Measurements from ENCODE around the gene ARMC12.
A peak's percentile ranks its signal among the peaks of the same experiment; 100 is the strongest.
"Not testable (repeated sequence)": the region's sequence is repeated elsewhere in the genome, so short reads cannot be mapped to it uniquely, and the experiment has no call there.

Gene ARMC12

DNA sequence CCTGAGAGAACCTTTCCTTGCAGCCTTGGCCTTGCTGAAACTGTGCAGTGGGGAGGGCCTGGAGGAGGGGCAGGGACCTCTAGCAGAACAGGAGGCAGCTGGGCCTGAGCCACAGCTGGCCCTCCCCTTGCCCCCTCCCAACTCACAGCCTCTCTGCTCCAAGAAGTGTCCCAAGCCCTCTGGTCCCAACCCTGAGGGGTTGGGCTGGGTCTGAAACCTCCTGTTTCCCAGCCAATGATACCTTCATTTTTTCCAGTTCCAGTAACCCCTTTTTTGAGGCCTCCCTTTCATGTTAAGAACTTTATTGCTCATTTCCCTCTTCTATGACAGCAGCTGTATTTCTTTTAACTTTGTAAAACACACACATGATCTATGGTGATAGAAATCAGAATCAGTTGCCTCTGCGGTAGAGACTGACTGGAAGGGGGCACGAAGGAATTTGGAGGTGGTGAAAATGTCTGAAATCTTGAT lies 17.9 kb upstream of the ARMC12 start:
- peak; percentile 73 for DNase-seq

DNA sequence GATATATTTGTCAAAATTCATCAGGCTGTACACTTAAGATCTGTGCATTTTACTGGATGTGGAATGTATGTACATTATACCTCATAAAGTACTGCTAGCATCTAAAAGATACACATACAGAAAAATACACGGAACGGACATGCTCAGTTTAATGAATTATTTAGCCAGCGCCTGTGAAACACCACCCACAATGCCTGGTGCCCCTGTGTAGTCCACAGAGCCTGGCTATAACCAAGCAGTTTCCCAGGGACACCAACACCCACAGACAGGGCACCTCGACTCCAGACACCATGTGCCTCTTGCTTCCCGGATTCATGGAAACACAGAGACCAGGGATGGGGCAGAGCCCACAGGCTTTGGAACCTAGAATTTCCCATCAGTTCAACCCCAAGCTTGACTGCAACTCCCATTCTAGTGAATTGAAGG lies 17.4 kb upstream of the ARMC12 start:
- no peak for DNase-seq

DNA sequence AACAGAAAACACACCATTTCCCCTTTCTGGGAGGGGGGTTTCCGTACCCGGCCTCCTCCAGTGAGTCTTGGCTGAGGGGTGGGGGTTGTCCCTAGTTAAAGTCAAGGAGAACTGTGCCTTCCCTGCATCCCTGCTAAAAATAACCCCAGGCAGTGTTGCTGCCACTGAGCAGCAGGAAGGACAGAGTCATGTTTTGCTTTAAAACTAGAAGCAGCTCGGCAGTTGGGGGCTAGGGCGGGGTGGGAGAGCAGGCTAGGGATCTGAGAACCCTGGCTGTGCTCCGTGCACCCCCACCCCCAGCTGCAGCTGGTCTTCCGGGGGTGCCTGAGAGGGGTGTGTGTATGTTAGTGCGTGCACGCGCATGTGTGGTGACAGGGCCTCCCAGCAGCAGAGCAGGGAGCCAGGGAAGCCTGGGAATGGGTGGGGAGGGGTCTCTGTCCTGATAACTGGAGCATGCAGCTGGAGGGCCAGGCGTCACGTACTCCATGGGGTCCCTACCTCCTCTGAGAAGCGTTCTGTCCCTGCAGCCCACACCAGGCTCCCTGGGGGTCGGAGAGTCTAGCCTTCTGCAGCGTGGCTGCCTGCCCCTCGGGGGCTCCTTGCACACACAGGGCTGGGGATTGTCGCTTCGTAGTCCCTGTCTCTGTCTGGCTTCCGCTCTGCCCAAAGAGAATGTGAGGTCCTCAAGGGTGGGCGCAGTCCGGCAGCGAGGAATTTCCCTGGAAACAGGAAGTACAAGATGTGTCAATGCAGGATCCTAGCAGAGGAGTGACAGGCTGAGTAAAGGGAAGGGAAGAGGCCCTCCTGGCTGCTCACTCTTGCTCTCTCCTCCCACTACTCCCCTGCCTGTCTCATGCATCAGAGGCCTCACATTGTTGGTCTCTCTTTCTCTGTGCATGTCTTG lies 16.8 kb upstream of the ARMC12 start:
- no peak for DNase-seq

DNA sequence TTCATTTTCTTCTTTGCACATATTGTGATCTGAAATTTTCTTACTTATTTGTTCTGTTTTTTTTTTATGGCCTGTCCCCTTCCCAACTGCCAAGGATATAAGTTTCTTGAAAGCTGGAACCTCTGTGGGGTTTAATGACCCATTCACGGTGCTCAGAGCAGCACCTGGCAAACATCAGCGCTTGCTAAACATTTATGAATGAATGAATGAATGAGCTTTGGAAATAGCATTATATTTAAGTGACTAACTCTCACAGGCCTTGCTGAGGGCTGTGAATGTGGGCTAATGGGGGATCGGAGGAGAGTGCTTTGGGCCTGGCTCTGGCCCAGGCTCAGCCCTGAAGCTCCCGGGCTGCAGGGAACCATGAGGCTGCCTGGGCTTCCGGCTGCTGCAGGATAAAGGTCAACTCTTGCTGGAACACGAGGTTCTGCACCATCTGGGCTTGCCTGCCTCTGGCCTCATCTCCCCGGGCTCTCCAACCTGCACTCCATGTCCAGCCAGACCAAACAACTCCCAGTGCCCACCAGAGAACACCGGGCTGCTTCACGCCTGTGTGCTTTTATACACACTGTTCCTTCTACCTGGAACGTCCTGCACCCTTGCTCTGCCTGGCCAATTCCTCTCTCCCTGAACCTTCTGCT lies 14.6 kb upstream of the ARMC12 start:
- no peak for DNase-seq

DNA sequence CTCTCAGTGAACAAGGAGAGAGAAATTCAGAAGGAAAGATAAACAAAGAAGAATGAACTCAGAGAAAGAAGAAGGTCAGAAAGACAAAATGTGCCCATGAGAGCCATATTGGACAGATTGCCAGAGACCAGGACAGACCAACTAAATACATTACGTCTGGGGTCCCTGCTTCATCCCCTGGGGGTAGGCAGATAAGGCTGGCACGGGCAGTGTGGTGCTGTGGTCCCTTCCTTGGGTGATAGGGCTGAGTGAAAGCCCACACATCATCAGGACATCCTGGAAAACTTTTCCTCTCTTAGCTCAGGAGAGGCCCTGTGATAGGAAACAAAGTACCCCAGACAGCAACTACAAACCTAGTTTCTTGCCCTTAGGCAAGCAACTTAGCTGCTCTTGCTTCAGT lies 13.2 kb upstream of the ARMC12 start:
- no peak for DNase-seq

DNA sequence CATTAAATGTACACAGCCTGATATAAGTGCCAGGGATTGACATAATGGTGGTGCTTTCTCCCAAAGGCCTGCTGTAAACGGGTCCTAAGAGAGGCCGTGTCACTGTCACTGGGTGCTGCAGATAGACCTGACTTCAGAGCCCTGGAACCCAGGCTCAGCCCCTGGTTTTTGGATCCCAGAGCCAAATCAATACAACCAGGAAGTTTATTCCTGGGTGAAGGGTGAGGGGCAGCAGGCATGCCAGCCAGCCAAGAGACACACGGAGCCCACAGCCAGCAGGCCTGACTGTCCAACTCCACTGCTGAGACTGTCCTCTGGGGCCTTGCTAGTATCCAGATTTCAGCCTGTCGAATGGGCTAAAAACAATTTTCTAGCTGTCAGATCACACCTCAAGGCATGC lies 12.8 kb upstream of the ARMC12 start:
- no peak for DNase-seq

DNA sequence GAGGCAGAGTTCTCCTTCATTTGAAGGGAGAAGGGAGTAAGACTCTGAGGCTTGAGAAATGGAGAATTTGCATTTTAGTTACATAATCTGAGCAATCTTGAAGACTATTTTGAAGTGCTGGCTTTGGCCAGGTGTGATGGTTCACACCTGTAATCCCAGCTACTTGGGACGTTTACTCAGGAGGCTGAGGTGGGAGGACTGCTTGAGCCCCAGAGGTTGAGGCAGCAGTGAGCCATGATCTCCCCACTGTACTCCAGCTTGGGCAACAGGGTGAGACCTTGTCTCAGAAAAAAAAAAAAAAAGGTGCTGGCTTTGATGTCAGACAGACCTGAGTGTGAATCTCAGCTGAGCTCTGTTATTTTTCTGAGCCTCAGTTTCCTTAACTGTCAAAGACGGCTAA lies 12.4 kb upstream of the ARMC12 start:
- no peak for DNase-seq

DNA sequence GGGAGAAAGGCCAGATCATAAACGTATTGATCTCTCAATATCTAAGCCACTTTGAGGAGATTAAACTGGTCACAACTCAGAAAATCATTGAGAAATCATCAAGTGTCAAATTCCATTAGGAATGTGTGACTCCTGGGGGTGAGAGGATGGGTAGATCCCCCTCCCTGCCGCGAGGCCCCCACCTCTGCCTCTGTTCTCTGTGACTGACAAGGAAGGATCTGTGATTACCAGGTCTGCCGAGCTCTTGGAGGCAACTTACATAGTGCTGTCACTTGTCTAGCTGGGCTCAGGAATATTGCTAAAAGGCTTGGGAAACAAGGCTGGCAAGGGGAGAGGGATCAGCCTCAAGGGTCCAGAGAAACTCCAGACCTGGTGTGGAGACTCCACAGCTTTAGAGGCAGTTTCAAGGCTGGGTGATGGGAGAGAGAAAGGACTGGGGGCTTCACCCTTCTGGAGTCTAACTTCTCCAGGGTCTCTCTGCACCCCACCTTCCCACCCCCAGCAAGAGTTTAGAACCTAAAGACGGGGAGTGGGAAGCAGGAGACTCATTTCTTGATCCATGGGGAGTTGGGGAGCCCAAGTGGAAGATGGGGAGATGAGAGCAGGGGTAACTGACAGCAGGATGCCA lies 11.6 kb upstream of the ARMC12 start:
- no peak for DNase-seq

DNA sequence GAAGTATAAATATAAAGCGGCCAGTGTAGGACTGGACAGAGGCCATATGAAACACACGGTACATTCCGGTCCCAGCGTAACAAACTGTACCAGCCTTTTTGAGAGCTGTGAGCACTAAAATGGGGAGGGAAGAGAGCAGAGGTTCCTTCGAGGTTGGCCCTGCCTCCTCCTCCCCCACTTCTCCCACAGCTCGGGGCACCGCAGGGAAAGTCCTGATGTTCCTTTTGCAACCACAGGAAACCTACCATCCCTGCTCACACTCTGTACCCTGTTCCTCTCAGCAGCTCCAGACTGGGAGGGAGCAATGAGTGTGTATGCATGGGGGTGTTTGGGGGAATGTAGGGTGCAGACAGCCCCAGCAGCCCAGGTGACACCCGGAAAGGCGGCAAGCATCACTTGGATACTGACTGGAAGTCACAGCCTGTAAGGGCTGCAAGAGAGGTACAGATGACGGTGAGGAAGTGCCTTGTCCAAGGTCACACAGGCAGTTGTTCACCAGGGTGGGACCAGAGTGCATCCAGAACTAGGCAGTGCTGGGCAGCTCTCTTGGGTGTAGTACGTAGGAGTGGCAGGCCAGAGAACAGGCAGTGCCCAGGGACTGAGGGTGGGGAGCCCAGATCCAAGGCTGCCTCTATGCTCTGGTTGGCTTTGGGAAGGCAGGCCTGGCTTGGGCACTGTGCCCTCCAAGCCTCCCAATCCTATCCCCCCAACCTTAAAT lies 11.0 kb upstream of the ARMC12 start:
- DNase-seq = peak; percentile 78

DNA sequence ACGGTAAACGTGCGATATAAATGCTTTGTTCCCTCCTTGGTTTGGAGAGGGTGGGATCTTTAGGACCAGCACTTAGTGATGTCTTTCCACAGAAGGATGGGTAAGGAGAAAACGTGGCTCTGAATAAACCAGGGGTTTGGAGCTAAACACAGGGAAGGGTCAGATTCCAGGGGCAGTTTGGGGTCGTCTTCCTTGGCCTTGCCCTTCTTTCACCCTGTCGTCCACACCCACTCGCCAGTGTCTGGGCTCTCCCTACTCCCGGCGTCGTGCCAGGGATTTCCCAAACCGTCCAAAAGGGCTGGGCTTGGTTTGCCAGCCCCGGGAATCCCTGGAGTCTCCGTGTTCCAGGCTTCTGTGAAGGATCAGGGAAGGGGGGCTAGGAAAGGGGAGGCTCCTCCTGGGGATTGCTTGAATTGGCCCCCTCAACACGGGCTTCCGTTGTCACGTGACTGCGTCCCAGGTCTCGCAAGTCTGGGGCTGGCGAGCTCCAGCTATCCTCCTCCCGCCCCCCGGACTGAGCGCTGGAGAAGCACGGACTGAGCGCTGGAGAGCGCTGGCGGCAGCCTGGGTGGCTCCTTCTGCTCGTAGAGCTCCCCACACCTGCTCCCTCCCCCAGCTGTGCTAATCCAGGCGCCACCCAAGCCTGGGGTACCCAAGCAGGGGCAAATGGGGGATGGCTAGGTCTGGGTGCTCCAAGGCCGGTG lies 9.4 kb upstream of the ARMC12 start:
- DNase-seq = no peak

DNA sequence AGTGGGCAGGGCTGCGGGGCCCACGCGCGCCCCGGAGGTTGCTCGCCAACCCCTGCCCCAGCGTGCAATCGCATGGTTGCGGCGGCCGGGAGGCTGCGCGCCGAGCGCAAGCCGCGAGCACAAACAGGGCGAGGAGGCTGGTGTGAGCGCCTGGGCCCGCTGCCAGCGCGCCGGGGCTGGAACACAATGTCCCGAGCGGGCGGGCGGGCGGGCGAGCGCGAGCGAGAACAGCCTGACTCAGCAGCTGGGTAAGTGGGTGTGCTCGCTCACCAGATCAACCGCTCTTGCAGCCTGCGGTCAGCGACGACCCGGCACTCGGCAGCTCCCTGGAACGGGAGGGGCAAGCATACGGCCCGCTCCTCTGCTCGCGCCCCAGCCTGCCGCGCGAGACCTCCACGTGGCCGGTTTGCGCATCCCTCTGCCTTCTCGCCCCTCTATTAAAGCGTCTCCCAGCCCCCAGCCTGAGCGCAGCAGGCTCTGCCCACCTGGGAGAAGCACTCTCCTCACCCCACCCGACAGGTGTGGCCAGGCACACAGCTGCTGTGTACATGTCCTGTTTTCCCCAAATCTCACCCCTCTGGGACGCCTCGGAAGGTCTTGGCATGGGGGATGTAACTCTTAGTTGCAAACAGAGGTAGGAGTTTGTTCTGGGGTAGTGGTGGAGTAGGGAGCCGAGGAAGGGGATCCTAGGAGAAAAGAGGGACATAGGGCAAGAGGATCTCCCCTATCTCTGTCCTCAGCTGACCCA lies 8.7 kb upstream of the ARMC12 start:
- peak; percentile 89 for DNase-seq

DNA sequence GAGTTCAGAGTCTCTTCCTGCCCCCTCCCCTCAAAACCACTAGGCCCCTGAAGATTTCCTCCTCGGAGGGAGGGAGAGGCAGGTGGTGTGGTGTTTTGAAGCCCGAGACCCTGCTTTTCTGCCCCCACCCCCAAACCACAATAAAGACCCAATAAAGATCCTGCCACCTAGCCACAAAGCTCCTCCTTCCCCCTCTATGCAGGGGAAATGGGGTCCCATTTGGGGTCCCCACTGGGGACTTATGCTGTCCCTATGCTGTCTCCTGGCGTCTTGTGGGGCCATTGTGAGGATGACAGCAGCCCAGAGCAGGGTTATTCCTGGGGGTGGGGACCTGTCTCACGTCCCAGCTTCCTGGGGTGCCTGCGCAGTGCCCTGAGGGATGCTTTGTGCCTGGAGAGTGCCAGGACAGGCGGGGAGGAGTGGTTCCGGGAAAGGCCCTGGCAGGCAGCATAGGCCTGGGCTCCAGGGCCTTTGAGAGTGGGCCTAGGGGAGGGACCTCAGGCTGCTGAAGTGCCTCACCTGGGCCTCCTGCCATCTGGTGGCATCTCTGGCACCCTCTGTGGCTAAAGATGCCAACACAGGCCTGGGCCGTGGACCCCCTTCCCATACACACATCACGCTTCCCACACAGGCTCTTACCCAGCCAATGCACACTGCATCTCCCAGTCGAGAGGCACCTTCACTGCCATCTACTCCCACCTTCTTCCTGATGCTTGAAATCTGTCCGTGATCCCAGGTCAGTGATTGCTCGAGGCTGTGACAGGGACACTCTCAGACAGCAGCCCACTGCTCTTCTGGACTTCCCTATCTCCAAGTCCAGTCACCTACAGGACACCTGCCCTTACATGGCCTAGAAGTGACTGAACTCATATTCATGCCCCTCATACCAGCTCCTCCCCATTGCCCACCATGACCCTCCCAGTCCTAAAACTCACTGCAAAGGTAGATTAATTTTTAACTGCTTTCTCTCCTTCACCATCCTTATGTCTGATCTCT lies 7.9 kb upstream of the ARMC12 start:
- DNase-seq = peak; percentile 77

DNA sequence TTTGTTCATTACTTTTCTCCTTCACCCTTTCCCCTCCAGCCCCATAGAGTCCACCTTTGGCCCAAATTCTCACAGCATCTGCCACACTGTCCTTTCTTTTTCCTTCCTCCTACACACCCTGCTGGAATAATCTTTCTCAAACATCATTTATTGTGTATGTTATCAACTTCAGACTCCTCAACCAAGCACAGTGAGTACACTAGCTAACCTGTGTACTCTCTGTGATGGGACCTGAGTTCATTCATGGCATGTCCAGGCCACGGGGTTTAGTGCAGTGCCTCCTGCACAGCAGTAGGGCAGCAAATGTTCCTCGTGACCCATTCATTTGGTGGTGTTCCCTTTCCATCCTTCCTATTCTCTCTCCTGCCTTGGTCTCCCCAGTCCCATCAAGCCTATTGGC lies 7.1 kb upstream of the ARMC12 start:
- no peak for DNase-seq

DNA sequence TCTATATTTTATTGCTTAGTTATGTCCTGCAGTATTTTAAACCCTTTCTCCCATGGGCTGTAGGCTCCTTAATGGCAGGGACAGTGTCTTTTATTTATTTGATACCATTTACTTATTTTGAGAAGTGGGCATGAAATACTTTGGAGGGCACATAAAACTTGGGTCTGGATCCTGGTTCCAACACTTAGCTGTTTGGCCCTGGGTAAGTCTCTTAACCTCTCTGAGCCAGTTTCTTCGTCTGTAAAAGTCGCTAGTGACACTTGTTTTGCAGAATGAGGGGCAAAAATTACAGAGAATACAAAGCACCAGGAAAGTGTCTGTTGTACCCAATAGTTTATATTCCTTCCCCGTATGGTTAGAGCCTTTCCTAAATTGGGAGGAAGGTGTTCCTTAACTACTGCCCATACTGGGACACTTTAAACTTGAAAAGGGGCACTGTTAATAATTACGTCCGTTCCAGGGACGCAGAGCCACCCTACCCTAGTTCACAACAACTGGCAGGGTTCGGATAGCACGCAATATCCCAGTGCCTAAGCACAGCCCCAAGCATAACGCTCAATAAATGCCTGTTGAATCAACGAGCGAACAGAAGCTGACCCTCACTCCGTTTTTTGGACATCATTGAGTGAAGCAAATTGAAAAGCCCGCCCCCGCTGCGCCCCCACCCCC lies 6.0 kb upstream of the ARMC12 start:
- no peak for DNase-seq

DNA sequence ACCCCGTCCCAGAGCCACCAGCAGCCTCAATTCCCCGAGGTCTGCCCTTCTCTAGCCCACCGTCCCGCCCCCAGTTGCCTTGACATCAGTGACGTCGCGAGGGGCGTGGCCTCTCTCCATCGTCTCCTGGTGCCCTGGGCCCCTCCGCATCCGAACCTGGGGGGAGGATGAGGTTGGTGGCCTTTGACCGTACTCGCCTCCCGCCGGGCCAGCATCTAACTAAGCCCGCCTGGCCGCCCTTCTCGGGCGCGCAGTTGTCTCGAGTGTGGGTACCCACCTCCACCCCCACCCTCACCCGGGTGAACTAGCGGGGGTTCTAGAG lies 5.5 kb upstream of the ARMC12 start:
- peak; percentile 98 for DNase-seq

DNA sequence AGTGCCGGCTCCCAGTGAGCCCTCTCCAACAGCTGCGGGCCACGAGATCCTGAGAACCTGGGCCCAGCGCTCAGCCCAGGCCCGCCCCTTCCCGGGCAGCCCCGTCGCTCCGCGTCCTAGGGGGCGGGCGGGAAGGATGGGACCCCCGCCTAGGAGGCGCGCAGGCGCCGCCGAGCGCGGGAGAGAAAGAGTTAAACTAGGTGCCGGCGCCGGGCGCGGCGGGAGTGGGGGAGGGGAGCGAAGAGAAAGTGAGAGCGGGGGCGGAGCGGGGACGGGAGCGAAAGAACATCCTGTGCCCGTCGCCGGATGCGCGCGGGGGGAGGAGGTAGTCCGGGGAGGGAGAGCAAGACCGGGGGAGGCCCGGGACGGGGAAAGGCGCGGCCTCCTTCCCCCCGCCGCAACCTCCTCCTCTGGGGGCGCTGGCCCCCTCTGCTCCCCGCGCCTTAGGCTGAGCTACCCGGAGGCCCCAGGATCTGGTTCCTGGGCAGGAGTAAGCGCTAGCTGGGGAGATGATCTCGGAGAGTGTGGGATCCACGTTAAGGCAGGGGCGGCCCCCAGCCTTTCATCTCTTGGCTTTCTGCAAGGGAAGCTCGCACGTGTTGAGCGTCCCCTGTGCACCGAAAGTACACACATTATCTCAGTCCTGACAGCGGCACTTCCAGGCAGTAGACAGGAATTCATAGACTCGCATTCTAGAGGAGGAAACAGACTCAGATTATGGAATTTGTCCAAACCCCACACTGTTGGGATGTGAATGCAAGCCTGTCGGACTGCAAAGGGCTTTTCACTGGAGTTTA lies 4.9 kb upstream of the ARMC12 start:
- peak; percentile 97 for DNase-seq

DNA sequence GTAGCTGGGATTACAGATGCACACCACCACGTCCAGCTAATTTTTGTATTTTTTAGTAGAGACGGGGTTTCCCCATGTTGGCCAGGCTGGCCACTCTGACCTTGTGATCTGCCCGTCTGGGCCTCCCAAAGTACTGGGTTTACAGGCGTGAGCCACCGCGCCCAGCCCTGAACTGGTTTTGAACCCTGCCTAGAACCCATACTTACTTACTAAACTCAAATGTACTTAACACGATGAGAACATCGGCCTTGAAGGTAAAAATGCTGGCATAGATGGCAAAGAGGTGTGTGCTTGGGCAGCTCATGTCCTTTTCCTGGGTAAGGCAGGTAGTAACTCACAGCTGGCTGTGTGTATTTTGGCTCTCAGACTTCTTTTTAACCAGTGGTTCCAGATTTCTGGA lies 3.2 kb upstream of the ARMC12 start:
- no peak for DNase-seq

DNA sequence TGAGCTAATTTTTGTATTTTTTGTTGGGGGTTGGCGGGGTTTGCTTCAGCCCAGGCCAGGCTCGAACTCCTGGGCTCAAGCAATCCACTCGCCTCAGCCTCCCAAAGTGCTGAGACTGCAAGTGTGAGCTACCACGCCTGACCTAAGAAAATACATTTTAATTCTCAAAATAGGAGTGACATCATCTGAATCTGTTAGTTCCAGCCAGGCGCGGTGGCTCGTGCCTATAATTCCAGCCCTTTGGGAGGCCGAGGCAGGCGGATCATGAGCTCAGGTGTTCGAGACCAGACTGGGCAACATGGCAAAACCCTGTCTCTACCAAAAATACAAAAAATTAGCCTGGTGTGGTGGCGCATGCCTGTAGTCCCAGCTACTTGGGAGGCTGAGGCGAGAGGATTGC lies 2.5 kb upstream of the ARMC12 start:
- not testable (repeated sequence) for DNase-seq

DNA sequence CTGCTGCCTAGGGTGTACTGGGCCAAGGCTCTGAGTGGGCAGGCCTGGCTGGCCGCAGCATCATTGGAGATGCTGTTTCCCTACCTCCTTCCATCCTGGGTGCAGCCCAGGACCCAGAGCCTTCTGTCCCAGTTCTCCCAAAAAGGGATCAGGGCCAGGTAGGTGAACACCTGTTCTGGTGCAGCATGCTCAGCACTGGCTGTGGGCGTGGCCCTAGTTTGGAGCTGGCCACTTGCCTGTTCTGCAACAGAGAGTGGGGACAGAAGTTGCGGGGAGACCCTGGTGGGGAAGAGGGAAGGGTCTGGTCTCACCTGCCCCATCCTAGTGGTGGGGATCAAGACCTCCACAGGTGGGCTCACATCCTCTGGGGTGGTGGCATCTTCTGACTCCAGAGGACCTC lies 1.4 kb upstream of the ARMC12 start:
- no peak for DNase-seq
